Astrocyte of the spinal cord (primary cell): ENCODE data around the gene ANKS1B.

Experiments
- DNase-seq: peaks from one replicate; pipeline ENCODE4 v3.0.0; 2011; ENCODE audit warnings: low read depth, low spot score
- H3K4me3 ChIP-seq: 2 replicates; pipeline ENCODE4 v1.5.1; 2011; ENCODE audit warnings: low read depth, mild to moderate bottlenecking, low read length, moderate library complexity
- in situ Hi-C: cut with HindIII; loops from 2 replicates; pipeline ENCODE4 v1.10.0; 2017; ENCODE audit warnings: low sequenced_read_pairs
- TF ChIP-seq, protein P1 (sequence below): IDR thresholded peaks from 2 replicates; pipeline ENCODE4 v1.5.1; 2012; ENCODE audit warnings: low read depth, mild to moderate bottlenecking, low read length, inconsistent platforms

Gene ANKS1B

DNA sequence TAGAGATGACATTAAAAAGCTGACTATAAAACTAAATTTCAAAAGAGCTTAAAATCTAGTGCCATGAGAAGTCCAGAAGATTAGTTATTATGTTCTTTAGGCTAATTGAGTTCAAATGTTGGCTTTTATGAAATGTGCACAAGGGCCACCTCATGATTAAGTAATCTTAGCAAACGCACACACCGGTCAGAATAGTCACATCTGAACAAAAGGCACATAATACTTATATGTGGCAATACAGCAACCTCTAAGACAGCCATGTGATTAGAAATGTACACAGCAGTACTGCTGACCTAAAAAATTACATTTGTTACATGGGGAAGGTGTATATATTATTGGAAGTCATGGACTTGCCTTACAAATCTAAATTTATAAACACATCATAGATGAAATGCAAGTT lies 681.9 kb downstream of the ANKS1B start:
- TF ChIP-seq, protein P1, sequence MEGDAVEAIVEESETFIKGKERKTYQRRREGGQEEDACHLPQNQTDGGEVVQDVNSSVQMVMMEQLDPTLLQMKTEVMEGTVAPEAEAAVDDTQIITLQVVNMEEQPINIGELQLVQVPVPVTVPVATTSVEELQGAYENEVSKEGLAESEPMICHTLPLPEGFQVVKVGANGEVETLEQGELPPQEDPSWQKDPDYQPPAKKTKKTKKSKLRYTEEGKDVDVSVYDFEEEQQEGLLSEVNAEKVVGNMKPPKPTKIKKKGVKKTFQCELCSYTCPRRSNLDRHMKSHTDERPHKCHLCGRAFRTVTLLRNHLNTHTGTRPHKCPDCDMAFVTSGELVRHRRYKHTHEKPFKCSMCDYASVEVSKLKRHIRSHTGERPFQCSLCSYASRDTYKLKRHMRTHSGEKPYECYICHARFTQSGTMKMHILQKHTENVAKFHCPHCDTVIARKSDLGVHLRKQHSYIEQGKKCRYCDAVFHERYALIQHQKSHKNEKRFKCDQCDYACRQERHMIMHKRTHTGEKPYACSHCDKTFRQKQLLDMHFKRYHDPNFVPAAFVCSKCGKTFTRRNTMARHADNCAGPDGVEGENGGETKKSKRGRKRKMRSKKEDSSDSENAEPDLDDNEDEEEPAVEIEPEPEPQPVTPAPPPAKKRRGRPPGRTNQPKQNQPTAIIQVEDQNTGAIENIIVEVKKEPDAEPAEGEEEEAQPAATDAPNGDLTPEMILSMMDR = no peak
- DNase-seq = no peak
- in situ Hi-C loops = no loop called here
- no peak overlapping the region for H3K4me3 ChIP-seq

DNA sequence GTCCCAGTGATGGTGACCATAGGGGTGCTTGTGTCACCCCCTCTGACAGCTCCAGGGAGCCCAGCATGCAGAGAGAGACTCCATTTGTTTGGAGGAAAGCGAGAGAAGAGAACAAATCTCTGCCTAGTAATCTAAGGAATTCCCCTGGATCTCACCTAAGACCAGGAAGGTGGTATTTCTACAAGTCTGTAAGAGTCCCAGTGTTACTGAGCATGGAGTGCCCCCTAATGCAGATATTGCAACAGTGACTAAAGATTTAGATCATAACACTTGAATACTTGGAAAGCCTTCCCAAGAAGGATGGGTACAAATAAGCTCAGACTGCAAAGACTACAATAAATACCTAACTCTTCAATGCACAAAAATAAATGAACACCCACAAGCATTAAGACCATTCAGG lies 697.6 kb downstream of the ANKS1B start:
- TF ChIP-seq, protein P1 = no peak
- no peak for DNase-seq
- in situ Hi-C loops = no loop called here
- no peak overlapping the region for H3K4me3 ChIP-seq

DNA sequence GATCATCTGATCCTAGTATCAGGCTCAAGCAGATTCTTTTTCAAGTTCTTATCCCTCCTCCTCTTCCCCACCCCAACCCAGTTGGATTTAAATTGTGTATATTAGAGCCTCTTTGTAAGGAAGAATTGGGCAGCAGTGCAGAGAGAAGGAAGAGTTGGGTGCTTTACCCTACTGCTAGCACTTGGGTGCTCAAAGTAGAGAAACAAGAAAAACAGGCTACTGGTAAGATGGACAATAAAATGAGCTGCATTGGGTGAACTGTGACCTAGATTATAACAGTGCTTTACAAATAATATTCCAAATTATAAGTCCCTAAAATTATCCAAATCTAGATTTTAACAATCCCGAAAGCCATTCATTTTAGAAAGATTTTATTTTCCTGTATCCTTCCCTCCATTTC lies 700.6 kb downstream of the ANKS1B start:
- H3K4me3 ChIP-seq = no peak overlapping the region
- DNase-seq = no peak
- in situ Hi-C loops = no loop called here
- TF ChIP-seq, protein P1 = no peak

DNA sequence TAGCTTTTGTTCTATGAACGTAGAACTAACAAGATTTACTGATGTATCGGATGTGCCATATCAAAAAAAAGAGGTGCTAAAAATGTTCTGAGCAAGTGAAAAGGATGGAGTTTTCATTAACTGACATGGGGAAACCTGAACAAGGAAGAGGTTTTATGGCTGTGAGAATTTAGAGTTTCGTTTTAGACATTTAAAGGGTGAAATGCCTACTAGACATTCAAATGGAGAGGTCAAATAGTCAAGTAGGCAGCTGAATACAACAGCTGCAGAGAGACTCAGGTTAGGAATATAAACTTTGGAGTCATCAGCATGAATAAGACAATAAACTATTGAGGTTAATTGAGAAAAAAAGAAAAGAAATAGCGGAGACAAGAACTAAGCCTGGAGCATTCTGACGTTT lies 702.1 kb downstream of the ANKS1B start:
- in situ Hi-C loops = no loop called here
- DNase-seq = no peak
- H3K4me3 ChIP-seq = no peak overlapping the region
- TF ChIP-seq, protein P1 = no peak

DNA sequence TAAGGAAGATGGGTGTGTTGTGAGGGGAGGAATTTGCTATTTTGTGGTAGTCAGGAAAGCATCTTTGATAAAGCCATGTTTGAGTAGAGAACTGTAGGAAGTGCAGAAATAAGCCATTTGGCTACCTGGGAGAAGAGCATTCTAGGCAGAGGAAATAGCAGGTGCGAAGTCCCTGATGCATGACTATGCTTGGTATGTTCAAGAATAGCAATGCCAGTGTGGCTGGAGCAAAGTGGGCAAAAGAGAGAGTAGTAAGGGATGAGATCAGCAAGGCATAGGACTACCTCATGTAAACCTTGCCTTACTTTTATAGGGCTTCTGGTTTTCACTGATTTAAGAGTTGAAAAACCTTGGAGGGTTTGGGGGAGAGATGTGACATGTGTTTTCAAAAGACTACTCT lies 702.6 kb downstream of the ANKS1B start:
- no peak for DNase-seq
- H3K4me3 ChIP-seq = no peak overlapping the region
- TF ChIP-seq, protein P1 = no peak
- in situ Hi-C loops = no loop called here

DNA sequence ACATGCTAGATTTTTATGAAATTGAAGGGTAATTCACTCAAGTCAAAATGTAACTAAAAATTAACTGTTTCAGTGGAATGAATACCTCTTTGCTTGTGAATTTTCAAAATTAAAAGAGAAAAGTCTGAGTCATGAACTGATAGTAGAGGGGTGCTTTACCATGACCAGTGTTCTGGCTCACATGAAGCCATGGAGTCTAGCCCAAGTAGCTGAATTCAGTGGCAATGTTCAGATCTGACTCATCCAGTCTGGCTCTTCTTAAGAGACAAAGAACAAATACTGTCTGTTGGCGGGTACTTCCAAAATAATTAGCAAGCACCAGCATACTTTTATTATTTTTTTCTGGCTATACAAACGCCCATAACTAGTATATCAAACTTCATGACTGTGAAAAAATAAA lies 703.5 kb downstream of the ANKS1B start:
- no peak overlapping the region for H3K4me3 ChIP-seq
- peak; percentile 12 for DNase-seq
- TF ChIP-seq, protein P1 = no peak
- in situ Hi-C loops = no loop called here

DNA sequence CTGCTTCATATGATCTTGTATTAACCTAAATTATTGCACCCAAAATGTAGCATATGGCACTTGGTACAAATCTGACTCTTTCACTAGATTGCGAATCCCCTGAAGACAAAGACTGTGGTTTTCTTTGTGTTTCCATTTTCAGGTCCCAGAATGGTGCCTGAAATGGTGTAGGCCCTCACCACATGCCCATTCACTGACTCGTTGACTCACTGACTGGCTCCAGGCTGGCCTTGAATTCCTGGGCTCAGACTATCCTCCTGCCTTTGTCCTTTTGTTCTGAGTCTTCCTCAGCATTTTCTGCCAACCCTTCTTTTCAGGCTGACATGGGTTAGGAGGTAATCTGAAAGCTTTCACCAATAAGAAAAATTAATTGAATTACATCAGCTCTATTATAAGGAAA lies 705.8 kb downstream of the ANKS1B start:
- DNase-seq = no peak
- no peak overlapping the region for H3K4me3 ChIP-seq
- in situ Hi-C loops = no loop called here
- TF ChIP-seq, protein P1 = no peak
